Activated CD8-positive, alpha-beta memory T cell treated with anti-CD3 and anti-CD28 coated beads, Interleukin-2, amount 50 U/mL, for 24 hours (primary cell): ENCODE data around the gene CCDC66.
"Not testable (repeated sequence)": the region's sequence is repeated elsewhere in the genome, so short reads cannot be mapped to it uniquely, and the experiment has no call there.

Source experiments
- DNase-seq: peaks from one replicate; pipeline ENCODE4 v3.0.0-alpha.2; 2020; ENCODE audit errors: extremely low read depth

CCDC66 gene

DNA sequence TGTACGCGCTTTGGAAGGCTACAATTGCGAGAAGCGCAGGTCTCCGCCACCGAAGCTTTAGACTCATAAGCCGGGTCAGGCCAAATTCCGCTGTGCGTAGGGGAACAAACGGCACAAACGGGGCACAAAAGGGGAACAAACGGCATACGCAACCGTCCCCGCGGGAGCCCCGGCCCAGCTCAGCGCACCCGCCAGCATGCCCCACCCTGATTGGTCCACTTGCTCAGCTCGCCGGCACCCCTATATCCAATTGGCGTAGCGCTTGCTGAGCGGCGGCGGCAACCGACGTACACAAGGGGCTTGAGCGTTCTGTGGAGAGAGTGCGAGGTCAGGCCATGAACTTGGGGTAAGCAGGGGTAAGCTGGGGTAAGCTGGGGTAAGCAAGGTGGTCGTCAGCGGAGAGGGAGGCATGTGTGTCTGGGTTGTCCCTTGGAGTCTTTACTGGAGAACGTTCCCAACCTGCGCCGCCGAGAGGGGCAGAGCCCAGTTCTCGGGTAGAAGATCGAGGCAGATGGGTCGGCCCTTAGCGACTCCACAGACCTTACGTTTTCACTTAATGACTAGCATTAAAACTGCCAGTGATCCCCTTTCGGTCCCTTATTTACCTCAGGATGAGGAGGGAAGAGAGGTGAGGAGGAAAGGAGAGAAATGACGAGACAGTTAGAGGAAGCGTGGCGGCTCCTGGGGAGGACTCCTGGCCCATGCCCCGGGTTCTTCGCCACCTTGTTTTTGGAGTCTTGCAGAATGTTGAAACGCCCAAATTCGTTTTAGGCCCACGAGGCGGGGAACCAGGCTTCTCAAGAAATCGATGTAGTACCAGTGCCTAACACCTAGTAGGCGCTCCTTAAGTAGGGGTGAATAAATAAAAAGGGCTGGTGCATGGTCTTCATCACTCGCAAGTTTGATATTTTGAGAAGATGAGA is at the start of gene CCDC66:
Gene CCDC66 (plus strand): TSS at position 268 of the 923 bp plus-strand sequence. CDS start 68 bp downstream, at position 336.
- peak; percentile 83 for DNase-seq

DNA sequence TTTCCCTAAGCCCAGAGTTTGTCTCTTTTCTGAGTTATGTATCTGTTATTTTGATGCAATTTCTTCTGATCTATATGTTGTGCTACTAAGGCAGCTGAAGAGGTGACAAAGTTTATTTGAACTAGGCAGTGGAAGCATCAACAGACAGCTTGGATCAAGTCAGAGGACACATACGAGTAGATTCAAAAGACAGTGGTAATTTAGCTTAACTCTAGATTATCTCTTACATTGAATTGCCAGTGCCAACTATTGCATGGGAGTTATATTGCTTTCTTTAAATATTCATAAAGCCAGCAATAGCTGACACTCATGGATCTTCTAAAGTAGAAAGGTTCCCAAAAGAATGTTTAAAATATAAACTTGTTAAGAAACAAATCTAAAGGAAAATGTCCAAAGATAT is 37.3 kb upstream of the CCDC66 start:
- DNase-seq, result no peak

DNA sequence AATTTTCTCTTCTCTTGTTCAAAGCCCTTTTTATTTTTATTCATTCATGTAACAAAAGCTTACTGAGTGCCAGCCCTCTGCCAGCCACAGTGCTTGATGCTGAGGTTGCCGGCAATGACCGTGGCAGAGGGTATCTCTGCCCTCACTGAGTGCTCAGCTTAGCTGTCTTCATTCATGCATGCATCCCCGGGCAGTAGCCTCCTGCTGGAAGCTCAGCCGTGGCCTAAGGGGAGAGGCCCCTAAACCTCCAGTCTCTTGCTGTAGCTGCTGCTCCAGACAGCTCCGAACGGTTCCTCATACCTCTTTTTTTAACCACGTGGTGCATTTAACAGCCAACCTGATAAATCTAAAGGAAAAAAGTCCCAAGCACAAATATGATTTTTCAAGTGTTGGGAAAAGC is 34.6 kb upstream of the CCDC66 start:
- DNase-seq, result no peak

DNA sequence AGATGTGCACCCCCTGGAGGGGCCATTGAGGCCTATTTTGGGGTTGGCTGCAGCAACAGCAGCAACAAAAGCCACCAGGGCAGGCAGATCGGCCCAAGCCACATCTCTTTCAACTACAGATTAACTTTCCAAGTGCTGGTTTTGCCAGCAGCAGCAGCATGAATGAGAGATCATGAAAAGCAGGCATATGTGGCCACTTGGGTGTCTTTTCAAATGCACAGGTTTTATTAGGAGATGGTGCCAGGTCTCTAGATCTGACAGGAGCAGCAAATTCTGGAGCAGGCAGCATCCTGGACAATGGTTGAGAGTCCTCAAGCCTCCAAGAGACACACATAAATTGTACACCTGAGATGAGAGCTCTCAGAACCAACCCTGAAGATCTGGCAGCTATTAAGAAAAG is 31.7 kb upstream of the CCDC66 start:
- no peak for DNase-seq

DNA sequence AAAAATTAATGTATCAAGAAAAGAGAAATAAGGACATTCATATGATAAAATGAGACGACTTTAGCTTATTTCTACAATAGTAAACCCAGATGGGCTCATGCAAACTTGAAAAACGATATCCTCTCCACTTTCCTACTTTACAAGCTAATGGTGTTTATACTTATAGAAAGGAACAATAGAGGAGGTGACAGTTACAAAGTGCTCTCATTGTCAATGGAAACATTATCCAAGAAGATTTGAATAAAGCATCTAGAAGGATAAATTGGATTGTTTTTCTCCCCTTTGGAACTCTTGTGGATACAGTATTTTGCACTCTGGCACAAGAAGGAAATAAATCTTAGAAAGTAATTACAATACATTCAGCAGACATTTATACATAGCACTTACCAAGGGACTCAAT is 20.2 kb upstream of the CCDC66 start:
- DNase-seq, result no peak

DNA sequence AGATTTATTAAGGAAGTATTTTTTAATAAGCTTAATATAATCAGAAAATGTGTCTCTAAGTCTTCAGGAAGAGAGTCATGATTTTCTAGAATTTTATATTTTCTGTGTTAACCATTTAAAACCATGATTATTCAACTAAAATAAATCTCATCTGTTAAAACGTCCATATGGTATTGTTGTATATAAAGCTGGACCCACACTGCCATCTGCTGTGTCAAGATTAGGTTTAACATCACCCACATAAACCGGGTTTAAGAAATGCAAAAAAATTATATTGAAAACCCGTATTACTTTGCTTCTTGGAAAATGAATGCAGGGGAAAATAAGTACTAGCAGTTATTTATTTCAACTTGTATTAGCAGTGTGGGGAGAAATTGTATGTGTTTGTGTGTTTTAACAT is 9.5 kb upstream of the CCDC66 start:
- DNase-seq, result no peak

DNA sequence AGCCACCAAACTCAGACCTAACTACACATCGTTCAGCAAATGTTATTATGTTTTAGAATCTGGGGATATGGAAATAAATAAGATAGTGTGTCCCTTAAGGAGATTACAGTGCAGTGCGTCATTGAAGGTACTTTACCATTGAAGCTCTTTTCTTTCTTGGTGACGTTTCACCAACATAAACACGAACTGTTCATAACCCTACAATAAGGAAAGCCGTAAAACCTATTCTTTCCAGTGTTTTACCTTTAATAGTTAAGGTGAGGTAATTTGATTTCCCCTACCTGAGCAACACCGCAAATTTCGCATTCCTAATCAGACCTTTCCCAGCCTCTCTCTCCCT is 826 bp downstream of the CCDC66 start:
- no peak for DNase-seq

DNA sequence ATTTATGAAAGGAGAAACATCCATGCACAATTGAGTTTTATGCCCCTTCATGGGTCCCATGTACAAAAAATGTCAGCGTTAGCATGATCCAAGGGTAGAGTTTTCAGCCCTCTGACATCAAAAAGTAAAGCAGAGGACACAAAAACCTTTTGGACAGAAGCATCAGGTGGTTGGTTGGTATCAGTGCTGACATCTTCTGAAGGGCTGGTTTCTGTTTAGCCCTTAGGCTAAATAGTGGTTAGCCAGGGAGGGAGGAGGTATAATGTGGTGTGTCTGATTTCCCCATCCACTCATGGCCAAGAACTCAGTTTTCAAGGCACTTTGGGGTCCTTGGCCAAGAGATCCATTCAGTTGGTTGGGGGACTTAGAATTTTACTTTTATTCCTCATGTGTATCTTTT is 16.5 kb downstream of the CCDC66 start:
- DNase-seq, result no peak

DNA sequence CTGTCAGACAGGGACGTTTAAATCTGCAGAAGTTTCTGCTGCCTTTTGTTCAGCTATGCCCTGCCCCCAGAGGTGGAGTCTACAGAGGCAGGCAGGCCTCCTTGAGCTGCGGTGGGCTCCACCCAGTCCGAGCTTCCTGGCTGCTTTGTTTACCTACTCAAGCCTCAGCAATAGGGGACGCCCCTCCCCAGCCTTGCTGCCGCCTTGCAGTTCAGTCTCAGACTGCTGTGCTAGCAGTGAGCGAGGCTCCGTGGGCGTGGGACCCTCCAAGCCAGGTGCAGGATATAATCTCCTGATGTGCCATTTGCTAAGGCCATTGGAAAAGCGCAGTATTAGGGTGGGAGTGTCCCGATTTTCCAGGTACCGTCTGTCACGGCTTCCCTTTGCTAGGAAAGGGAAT is 25.0 kb downstream of the CCDC66 start:
- DNase-seq, result not testable (repeated sequence)

DNA sequence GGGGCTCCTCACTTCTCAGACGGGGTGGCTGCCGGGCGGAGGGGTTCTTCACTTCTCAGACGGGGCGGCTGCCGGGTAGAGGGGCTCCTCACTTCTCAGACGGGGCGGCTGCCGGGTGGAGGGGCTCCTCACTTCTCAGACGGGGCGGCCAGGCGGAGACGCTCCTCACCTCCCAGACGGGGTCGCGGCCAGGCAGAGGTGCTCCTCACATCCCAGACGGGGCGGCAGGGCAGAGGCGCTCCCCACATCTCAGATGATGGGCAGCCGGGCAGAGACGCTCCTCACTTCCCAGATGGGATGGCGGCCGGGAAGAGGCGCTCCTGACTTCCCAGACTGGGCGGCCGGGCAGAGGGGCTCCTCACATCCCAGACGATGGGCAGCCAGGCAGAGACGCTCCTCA is 27.3 kb downstream of the CCDC66 start:
- DNase-seq, result not testable (repeated sequence)

DNA sequence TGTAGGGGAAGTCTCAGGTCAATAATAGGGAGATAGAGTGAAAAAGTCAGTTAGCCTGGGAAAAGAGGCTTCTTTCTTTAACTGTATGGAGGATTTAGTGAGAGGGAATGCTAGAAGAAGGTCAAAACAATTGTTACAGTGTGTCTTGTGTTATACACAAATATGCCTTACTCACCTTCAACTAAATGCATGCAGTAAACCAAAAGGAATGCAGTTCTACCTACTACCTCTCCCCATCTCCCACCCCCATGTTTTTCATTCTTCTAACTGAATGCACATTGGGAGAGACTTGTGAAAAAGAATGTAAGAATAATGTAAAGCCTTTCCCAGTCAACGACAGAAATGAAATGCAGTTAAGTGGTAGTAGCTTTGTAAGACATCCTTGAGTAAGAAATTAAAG is 33.8 kb downstream of the CCDC66 start:
- no peak for DNase-seq

DNA sequence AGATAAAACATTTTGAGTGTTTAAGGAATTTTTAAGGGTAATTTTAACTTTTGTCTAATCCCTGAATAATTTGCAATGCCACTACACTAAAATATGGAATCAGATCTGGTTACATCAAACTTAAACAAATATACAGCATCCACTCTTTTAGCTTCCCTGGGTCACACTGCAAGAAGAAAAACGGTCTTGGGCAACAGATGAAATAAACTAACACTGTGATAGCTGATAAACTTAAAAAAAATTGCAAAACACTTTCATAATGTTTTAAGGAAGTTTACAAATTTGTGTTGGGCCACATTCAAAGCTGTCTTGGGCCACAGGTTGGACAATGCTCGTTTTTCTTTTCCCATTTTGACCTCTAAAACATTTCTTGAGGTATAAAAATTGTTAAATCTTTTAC is 34.3 kb downstream of the CCDC66 start:
- no peak for DNase-seq

DNA sequence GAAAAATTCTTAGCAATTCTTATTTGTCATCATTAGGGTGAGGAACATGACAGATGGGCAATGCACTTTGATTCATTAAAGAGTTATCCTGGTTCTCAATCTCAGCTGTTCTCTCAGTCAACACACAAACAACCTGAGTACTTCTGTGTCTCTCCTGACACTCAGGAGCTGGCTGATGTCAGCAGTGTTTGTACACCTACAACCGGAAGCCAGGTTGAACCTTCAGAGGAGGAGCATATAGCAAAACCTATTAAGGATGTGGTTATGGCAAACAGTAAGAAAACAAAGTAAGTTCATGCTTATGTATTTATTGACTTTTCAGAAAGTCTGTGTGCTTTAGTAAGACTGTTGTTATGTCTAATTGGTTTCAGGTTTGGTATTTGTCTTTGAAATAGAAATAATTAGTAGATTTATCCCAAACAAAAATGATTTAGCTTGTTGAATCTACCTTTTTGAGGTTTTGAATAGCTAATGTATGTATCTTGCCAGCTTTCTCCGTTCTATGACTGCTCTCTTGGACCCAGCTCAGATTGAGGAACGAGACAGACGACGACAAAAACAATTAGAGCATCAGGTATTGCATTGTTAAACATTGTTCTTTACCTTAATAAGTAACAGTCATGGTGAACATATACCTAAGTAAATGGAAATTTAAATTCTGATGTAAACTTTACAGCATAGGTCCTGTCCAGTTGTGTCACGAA is 36.6 kb downstream of the CCDC66 start:
- DNase-seq, result peak; percentile 1

DNA sequence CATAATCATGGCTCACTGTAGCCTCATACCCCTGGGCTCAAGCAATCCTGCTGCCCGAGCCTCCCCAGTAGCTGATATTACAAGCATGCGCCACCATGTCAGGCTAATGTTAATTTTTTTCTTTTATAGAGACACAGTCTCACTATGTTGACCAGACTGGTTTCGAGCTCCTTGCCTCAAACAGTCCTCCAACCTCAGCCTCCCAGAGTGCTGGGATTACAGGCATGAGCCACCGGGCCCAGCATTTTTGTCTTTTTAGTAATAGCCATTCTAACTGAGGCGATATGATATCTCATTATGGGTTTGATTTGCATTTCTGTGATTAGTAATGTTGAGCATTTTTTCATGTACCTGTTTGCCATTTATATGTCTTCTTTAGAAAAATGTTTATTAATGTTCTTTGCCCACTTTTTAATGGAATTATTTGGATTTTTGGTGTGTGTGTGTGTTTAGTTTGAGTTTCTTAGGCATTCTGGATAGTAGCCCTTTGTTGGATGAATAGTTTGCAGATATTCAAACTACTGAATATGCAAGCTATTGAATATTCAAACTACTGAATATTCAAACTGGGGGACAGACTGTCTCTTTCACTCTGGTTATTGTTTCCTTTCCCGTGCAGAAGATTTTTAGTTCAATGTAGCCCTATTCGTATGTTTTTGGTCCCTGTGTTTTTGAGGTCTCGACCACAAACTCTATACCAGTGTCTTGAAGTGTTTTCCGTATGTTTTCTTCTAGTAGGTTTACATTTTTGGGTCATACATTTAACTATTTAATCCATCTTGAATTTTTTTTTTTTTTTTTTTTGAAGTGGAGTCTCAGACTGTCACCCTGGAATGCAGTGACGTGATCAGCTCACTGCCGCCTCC is 39.2 kb downstream of the CCDC66 start:
- DNase-seq, result no peak

DNA sequence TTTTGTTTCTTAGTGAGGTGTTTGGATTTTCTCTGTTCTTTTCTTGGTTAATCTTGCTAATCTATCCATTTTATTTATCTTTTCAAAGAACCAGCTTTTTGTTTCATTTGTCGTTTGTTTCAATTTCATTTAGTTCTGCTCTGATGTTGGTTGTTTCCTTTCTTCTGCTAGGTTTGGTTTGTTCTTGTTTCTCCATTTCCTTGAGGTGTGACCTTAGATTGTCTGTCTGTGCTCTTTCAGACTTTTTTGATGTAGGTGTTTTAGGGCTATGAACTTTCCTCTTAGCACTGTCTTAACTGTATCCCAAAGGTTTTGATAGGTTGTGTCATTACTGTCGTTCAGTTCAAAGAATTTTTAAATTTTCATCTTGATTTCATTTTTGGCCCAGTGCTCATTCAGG is 51.5 kb downstream of the CCDC66 start:
- not testable (repeated sequence) for DNase-seq

DNA sequence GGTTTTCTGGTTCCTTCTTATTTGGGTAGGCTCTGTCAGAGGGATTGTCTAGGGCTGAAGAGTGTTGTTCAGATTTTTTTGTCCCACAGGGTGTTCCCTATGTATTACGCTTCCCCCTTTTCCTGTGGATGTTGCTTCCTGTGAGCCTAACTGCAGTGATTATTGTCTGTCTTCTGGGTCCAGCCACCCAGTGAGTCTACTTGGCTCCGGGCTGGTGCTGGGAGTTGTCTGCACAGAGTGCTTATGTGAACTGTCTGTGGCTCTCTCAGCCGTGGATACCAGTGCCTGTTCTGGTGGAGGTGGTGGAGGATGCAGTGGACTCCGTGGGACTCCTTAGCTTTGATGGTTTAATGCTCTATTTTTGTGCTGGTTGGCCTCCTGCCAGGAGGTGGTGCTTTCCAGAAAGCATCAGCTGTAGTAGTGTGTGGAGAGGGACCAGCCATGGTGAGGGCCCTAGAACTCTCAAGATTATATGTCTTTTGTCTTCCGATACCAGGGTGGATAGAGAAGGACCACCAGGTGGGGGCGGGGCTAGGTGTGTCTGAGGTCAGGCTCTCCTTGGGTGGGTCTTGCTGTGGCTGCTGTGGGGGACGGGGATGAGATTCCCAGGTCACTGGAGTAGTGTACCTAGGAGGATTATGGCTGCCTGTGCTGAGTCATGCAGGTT is 53.8 kb downstream of the CCDC66 start:
- no peak for DNase-seq

DNA sequence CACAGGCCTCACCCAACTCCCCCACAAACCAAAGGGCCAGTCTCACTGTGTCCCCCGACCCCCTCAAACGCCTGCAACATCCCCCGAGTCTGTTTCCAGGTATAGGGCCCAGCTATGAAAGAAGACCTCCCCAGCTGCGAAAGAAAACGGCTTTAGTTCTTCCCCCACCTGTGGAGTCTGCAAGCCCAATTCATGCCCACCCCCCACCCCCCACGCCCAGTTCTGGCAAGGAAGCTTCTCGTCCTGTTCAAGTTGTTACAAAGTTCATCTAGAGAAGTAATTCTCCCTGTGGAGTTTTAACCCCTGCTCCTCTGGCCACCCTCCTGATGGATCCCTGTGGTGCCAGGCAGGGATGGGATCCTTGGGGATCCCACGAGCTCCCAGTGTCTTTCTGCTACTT is 54.4 kb downstream of the CCDC66 start:
- no peak for DNase-seq

DNA sequence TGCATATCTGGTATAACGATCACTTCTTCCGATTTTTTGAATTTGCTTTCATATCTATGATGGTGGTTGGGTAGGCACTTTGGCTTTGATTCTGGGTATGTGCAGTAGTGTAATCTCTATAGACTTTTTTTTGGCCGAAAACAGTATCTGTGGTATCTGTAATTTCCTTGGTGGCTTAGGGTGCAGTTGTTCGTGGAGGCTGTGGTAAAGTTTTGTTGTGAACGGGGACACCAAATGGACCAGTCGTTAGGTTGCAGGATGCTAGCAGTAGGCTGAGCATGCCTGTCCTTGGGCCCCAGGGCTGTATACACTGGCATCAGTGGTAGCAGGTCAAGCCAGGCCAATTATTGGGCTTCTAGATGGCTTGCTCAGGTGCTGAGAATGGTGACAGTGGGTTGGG is 55.2 kb downstream of the CCDC66 start:
- DNase-seq, result no peak

DNA sequence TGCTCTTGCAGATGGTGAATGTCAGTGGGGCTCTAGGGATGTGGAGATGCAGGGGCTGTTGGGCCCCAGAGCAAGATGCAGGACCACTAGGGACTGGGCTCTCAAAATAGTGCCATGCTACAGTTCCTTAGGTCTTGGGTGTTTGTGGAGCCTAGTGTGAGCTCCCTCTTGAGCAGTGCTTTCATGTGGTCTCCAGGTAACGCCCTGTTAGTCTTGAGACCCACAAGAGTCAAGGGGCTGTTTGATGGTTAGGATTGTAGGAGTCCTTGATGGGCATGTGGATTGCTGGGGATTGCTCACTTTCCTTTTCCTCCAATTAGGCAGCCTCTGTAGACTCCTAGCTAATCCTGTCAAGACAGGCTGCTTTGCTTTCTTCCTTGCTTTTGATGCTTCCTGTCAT is 56.0 kb downstream of the CCDC66 start:
- no peak for DNase-seq

DNA sequence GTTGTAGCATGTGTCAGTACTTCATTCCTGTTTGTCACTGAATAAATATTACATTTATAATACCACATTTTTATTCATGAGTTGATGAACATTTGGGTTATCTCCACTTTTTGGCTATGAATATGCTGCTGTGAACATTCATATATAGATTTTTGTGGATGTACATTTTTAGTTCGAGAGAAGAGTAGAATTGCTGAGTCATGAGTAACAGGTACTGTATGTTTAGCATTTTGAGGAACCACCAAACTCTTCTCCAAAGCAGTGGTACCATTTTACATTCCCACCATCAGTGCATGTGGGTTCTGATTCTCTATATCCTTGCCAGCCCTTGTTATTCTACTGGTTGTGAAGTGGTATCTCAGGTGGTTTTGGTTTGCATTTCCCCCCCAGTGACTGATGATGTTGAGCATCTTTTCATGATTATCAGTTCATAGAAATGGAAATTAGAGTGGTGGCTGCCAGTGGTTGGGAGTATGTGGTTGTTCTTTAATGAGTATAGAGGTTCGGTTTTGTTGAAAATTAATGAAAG is 59.6 kb downstream of the CCDC66 start:
- DNase-seq, result no peak

DNA sequence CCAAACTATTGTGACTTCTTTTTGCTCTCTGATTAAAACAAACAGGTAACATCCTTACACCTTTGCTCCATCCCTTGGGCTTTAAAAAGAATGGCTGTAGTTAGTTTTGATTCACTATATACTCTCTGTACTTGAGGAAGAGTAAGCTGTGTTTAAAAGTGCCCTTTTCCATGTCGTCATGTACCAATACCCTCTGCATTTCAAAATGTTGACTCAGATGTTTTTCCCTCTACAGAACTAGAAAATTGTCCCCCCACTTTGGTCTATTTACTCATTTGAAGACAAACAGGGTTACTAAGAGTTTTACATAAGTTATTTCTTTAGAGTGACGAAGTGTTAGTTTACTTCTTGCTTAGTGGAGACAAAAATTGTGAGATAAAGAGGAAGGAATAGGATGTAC is 63.4 kb downstream of the CCDC66 start:
- DNase-seq, result no peak

DNA sequence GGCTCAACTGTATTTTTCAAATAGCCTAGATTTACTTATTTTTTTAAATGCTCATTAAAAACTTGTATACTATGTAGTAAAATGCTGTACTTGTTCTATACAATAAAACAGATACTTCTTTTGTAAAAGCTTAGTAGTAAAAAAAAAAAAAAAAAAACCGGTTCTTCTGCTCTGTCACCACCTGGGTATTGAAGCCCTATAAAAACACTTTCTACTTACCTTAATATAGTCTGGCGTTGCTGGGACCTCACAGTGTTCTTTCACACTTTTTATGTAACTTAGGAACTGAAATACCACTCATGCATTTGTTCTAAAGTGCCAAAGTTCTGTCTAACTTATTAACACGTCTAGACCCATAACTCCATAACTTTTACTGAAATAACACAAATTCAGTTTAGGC is 64.7 kb downstream of the CCDC66 start:
- no peak for DNase-seq
